EH (cell line): Measurements from ENCODE around the gene OR5A1.
A peak's percentile ranks its signal among the peaks of the same experiment; 100 is the strongest.
"Not testable (repeated sequence)": the region's sequence is repeated elsewhere in the genome, so short reads cannot be mapped to it uniquely, and the experiment has no call there.

Experiments used
- DNase-seq: peaks from one replicate; pipeline ENCODE4 v3.0.0-alpha.2; 2015; ENCODE audit warnings: low read depth

The OR5A1 gene

DNA sequence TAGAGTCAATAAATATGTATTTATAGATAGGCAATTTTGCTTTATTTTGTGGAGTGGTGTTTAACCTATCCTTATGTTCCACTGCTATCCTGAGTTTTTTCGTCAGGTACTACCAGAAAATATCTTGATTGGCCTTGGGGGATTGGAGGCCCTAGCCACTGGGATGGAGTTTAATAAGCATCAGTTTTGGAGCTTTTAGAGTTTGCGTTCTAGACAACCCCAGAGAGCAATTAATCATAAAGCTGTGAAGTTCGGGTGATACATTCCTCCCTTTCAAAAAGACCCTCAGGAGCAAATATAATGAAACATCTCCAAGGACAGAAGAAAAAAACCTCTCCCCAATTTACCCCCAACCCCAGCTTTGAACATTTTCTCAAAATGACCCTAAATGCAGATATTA, at the start of gene OR5A1:
OR5A1 (plus strand) TSS at position 301 of the 400 bp plus-strand sequence. CDS start 6,700 bp downstream, outside the sequence.
- DNase-seq, result no peak

DNA sequence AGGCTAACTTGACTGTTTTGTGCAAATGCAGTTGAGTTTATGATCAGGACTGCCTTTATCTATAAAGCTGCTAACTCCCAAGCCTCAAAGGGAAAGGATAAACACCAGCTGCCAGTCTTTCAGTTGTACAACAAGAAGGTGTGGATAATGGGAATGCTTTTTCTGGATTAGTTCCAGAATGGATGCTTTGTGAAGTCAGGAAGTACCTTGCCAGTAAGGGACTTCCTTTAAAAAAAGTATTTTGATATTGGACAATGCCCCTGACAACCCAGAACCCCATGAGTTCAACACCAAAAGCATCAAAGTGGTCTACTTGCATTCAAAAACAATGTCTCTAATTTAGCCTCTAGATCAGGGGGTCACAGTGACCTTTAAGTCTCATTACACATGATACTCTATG, 42.1 kb upstream of the OR5A1 start:
- no peak for DNase-seq

DNA sequence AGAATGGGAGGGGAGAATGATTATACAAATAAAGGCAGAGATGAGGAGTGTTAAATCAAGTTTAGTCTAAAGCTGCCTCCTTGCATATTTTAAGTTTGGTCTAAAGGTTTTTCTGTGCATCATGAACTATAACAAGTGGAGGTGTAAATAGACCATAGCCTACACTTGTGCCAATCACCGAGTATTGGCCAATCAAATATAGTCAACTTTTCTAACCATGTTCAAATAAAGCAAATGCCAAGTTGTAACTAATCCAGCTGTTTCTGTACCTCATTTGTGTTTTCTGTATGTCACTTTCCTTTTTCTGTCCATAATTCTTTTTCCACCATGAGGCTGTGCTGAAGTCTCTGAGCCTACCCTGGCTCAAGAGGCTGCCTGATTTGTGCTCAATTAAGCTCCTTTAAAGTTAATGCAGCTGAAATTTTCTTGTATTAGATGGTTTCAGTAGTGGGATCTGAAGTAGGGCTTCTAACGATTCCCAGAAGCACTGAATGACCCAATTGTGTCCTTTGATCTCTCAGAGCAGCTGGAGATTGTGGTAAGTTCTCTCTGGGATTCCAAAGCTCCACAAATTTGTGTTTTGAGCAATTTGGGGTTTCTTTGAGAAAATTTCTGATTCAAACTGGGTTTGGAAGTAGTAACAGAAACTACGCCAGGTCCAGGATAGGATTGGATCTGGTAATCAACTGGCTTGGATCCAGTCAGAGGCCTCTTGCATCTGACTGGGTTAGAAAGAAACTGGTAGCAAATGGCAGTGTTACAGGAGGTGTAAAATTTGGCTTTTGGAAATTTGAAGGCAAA, 35.6 kb upstream of the OR5A1 start:
- DNase-seq, result no peak

DNA sequence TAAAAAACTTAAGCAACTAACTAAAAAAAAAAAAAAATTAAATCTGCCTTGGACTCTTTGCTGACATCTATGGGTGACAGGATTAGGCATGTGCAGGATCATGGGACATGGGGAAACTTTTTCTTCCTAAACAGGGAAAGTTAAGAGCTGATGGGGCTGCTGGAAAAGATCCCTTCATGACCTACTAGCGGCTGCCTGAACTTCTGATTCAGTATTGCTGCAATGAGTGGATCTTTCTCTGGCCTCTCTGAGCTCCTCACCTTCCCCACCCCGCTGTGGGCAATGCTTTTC, 35.1 kb upstream of the OR5A1 start:
- DNase-seq, result no peak

DNA sequence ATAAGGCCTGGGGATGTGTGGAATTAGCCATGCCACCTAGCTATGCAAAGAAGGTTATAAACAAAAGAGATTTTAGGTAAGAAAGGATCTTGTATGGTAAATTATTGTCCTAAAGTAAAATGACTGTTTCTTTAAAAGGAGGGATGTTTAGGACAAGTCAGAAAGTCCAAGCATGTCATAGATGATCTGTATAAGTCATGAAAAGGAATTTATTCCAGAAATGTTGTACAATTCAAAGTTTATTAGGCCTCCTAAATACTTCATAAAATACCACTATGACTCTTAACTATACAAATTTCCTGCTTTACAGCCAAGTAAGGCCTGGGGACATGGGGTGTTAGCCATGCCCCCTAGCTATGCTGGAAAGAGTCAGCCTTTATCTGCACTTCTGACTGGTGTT, 32.7 kb upstream of the OR5A1 start:
- no peak for DNase-seq

DNA sequence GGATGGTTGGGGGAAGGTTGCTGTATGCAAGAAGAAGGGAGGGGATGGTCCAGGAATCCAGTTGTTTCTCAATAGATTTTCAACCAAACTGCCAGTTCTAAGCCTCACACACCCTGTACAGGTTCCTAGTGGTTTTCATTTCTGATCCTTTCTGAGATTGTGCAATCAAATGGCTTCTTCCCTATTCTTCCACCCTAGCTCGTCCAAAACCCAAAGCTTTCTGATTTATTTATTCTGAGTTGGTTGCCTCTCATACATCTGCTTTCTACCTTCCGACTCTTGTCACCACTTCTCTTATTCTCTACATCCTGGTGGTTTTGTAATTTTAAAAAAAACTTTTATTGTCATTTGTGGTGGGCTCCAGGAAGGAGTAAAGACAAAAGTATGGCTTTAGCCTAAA, 22.6 kb upstream of the OR5A1 start:
- no peak for DNase-seq

DNA sequence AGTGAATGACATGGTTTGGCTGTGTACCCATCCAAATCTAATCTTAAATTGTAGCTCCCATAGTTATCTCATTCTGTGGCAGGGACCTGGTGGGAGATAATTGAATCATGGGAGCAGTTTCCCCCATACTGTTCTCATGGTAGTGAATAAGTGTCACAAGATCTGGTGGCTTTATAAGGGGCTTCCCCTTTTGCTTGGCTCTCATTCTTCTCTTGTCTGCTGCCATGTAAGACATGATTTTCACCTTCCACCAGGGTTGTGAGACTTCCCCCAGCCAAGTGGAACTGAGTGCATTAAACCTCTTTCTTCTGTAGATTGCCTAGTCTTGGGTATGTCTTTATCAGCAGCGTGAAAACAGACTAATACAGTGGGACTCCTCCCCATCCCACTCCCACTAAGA, 21.2 kb upstream of the OR5A1 start:
- no peak for DNase-seq

DNA sequence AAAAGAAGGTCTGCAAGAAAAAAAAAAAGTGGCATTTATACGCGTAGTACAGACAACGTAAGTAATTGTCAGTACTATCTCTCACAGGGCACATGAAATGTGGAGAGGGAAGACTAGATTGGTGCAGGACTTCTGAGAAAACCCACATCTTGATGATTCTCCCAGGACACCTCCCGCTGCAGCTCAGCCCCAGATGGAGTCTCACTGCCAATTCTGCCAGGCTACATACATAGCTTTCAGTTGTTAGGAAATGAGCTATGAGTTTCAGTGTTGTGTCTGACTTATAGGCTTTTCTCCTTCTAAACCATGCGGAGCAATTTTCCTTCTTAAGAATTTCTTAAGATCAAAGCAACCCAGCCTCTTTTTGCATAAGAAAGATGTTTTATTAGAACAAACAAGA, 19.7 kb upstream of the OR5A1 start:
- DNase-seq, result no peak

DNA sequence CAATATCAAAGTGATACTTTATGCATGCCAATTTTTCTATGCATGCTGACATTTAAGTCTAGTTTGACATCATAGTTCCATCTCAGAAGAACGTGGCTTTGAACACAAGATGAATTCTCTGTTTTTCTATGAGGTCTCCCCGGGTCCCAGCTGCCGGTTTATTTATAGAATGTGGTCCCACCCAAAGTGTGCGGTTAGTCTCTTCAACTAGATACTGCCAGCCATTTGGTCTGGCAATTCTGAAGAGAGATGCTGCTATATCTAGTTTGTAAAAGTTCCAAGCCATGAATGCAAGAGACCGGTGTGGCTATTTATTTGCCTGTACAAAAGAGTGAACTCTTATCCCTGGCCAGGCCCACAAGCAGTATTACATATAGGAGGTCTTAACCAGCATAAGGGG, 19.2 kb upstream of the OR5A1 start:
- DNase-seq, result no peak

DNA sequence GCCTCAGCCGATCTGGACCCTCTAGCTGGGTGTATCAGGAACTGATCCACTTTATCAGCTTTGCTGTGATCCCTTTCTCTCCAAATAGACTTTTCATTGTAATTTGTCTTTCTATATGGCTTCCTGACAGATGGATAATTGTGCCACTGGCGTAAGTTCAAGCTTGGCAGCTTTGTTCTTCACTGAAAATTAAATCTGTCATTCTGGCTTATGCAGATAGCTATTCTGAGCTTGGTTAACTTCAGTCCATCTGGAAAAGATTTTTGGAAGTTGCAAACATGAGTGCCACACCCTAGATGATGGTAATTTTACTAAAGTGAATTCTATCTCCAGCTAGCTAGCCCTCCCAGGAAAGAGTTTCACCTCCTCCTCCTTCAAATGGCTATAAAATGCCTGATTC, 18.1 kb upstream of the OR5A1 start:
- DNase-seq, result no peak

DNA sequence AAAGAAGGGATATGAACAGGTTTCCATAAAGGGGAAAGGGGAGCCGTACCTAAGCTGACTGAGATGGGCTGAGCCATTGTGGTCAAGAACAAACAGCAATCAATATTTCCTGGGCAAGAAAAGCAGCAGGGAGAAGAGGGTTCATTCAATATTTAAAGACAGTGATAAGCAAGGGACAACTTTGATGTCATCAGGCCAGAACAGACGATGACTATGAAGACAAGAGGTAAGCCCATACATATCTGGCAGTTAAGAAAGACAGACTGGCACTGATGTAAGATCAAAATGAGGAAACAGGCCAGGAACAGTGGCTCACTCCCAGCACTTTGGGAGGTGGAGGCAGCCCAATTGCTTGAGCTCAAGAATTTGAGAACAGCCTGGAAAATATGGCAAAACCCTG, 12.4 kb upstream of the OR5A1 start:
- DNase-seq, result no peak

DNA sequence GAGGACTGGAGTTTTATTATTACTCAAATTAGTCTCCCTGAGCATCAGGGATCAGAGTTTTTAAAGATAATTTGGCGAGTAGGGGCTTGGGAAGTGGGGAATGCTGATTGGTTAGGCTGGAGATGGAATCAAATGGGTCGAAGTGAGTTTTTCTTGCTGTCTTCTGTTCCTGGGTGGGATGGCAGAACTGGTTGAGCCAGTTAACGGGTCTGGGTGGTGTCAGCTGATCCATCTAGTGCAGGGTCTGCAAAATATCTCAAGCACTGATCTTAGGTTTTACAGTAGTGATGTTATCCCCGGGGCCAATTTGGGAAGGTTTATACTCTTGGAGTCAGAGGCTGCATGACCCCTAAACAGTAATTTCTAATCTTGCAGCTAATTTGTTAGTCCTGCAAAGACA, 11.1 kb upstream of the OR5A1 start:
- no peak for DNase-seq

DNA sequence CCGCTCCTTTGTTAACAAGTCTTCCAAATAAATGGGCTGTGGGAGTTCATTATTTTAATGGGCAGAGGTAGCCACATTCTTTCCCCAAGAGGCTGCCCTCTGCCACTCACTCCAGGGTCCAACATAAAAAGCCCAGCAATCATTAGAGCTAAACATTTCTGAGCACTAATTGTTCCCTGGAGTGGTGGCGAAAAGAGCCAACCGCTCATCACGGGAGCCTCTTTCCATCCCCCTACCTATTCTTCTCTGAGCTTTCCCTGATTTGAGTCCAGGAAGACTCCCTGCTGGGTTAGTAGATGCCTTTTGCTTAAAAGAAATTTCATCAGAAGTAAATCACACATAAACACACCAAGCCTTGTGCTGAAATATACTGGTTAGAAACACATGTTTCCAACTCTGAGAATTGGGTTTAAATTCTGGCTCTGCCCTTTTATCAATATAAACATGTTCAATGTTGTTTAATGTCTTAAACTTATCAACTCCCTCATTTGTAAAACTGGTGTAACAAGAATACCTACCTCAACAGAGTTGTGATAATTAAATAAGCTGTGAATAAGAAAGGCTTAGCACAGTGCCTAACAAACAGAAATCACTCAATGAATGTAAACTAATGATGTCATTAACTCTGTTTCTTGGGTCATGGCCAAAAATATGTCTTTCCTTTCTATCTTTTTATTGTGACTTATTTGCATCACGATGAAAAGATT, 9.8 kb upstream of the OR5A1 start, which contains the start of gene OR5A2:
OR5A2 (minus strand) TSS at position 53 of the 707 bp plus-strand sequence. CDS start 3,460 bp downstream, outside the sequence.
- DNase-seq, result no peak

DNA sequence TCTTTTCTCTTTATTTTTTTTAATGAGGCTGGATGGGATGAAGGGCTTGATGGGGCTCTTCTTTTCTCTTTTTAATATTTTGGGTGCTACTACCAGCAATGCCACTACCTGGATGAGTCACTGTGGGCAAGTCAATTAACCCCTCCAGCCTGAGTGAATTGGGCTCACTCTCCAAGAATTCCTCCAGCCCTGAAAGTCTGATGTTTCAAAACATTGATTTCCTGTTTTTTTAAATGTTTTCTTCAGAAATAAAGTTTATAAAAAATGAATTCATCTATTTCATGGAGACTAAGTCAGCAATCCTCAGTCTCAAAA, 9.2 kb upstream of the OR5A1 start:
- no peak for DNase-seq

DNA sequence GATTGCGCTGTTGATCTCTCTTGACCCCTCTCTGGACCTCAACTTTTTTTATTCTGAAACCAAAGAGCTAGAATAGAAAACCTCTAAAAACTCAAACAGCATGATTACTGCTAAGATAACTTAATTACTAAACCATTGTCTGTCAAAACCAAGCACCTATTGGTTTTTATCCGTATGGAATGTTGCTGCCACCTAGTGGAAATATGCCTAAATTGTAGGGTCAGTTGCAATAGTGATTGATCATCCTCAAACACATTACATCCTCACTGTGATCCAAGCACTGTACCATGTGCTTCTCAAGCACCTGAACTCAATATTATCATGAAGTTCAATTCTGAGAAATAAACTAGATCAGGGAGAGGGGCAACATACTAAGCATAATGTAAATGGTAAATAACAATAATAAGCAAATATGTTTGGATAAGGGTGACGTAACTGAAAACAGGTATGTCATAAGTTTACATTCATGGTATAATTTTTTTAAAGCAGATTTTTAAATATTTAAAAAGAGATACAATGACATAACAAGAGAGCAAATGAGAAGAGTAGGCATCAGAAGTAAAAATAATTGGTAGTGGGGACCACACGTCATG, 6.2 kb upstream of the OR5A1 start:
- DNase-seq, result peak; percentile 41

DNA sequence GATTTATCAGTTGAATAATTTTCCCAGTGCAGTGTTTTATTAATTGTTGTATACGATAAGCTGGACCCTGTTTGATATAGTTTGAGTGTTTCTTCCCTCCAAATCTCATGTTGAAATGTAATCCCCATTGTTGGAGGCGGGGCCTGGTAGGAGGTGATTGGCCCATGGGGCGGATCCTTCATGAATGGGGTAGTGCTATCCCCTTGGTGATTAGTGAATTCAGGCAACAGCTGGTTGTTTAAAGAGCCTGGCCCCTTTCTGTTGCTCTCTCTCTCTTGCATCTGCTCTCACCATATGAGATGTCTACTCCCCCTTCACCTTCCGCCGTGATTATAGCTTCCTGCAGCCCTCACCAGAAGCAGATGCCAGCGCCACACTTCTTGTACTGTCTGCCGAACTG, 1.5 kb downstream of the OR5A1 start:
- no peak for DNase-seq

DNA sequence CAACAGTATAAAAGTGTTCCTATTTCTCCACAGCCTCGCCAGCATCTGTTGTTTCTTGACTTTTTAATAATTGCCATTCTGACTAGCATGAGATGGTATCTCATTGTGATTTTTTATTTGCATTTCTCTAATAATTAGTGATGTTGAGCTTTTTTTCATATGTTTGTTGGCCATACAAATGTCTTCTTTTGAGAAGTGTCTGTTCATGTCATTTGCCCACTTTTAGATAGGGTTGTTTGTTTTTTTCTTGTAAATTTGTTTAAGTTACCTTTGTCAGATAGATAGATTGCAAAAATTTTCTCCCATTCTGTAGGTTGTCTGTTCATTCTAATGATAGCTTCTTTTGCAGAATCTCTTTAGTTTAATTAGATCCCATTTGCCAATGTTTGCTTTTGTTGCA, 9.4 kb downstream of the OR5A1 start:
- not testable (repeated sequence) for DNase-seq

DNA sequence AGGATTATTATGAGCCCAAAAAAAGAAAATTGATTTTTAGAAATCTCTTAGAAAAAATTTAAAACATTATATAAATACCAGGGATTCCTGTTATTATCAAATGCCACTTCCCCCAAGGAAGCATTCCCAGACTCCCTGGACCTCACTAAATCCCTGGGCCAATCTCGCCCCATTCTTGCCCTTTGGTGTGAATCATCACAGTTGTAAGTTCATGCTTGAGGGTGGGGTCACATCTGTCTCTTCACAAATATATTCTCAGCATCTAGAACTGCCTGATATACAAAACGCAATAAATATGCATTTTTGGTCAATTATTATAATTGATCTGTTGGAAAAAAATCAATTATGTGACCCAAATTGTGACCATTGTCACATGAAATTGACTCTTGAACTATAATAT, 12.2 kb downstream of the OR5A1 start:
- no peak for DNase-seq

DNA sequence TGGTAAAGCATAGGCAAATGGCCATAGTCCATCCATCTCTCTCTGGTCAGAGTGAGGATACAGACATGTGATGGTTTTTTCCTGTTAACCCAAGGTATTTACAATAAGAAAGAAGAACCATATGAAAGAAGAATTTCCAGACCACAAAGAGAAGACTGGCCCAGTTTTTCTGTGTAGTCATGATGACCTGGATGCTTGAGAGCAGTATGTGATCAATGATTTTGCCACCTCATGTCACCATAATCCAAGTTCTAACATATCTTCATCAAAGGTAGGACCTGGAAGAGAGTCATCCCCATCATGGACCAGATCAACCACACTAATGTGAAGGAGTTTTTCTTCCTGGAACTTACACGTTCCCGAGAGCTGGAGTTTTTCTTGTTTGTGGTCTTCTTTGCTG, 20.4 kb downstream of the OR5A1 start, which contains the start of gene OR4D6:
OR4D6 (plus strand) TSS at position 301 of the 400 bp plus-strand sequence; CDS start at position 301, 0 bp downstream.
- DNase-seq, result no peak

DNA sequence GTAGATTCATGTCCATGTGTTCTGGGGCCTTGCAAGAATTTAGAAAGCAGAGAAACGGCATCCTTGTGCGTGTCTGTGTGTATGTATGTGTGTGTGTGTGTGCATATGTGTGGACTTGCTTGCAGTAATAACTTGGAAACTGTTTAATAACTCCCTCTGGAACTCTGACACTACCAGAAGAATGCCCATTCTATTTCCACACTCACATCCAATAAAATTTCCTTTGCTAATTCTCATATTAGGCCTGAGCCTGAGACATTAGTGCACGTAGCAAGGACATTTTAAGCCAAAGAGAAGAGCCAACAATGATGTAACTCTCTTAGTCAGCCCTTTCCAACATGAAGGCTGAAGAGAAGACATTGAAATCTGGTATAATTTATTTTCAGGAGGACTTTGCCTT, 23.6 kb downstream of the OR5A1 start:
- no peak for DNase-seq

DNA sequence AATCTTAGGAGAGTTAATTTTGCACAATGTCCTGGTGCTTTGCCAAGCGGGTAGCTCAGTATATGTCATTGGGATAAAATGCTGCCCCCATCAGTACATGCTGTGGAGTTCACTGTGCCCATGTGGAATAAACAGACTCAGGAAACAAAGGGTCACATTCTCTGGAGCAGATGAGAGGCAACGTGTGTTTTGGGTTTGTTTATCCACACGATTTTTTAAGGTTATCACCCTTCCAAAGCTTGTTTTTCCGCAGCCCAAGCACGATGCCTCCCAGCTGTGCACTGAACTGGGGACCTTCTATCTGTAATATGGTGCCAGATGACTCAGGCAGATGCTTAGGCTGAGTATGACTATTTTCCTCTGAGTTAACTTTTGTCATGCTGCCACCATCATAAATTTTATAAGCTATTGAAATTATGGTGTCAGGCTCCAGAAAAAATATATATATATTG, 26.9 kb downstream of the OR5A1 start:
- DNase-seq, result peak; percentile 4

DNA sequence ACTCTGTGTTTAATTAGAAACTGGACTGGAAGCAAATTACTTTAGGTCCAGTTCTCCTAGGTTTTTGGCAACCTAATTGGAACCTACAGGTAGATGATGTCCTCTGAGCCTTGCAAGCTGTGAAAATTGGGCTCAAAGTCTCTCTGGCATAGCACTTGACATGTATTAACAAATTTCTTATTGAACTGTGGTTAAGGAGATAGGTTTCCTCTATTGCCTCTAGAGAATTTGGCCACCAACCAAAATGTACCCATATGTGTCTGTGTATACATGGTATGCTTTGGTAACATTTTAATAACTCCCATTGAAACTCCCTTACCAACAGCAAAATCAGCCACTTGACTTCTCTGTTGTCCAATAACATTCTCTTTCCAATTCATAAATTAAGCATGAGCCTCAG, 36.7 kb downstream of the OR5A1 start, which contains the start of gene OR4D10:
OR4D10 (plus strand) TSS at position 301 of the 400 bp plus-strand sequence. CDS start 4,115 bp downstream, outside the sequence.
- no peak for DNase-seq

DNA sequence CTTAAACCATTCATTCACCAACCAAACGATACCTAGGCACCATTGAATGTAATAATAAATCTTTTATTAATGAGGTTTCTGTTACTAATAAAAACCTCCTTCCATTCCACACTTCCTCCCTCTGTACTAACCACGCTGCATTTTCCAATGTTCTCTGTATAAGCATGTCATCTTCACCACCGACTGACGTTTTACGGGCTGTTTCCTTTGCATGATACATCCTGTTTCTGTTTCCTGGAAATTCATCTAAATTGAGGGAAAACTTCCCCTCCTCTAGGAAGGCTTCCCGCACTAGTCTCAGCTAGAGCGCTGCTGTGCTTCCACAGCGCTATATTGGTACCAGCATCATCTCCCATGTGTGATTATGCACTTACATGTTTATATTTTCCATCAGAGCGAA, 38.9 kb downstream of the OR5A1 start:
- no peak for DNase-seq
